ENCODE data around the gene SPATA20.

- TF ChIP-seq, protein P1, sequence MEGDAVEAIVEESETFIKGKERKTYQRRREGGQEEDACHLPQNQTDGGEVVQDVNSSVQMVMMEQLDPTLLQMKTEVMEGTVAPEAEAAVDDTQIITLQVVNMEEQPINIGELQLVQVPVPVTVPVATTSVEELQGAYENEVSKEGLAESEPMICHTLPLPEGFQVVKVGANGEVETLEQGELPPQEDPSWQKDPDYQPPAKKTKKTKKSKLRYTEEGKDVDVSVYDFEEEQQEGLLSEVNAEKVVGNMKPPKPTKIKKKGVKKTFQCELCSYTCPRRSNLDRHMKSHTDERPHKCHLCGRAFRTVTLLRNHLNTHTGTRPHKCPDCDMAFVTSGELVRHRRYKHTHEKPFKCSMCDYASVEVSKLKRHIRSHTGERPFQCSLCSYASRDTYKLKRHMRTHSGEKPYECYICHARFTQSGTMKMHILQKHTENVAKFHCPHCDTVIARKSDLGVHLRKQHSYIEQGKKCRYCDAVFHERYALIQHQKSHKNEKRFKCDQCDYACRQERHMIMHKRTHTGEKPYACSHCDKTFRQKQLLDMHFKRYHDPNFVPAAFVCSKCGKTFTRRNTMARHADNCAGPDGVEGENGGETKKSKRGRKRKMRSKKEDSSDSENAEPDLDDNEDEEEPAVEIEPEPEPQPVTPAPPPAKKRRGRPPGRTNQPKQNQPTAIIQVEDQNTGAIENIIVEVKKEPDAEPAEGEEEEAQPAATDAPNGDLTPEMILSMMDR (IDR thresholded peaks at IDR 0.05), result no peak
- TF ChIP-seq ZFX (IDR thresholded peaks at IDR 0.05; ENCODE audit: borderline replicate concordance), result no peak
Measured at GRCh38 chr17:50602836-50603235, 55.9 kb downstream of the SPATA20 start.
